ENCODE results near the gene CELF5. TPM values are rescaled to one million over a fixed set of nuclear protein-coding genes. Genes with fewer than 3 reads are reported as not detected.
"Not testable (repeated sequence)": the region's sequence is repeated elsewhere in the genome, so short reads cannot be mapped to it uniquely, and the experiment has no call there.

The CELF5 gene
- total and polyA plus RNA-seq, 7 donors: under 0.01 to 1.1 (median 0.37) TPM; not detected in 1

DNA sequence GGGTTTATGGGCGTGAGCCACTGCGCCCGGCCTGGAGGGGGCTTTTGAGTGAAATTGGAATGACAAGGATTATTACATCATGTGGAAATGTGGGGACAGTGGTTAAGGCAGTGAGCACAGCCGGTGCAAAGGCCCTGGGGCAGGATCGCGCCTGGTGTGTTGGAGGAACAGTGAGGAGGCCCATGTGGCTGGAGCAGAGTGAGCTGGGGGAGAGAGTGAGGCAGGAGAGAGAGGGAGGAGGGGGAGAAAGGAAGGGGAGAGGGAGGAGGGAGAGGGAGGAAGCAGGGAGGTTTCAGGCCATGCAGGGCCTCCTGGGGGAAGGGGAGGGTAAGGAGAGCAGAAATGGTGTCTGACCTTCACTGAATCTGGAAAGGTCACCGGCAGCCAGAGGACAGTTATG is 11.3 kb upstream of the CELF5 start:
- H3K36me3 ChIP-seq: peaks cover 0 to 2% (median 0%) of the 10 kb centered on the region in 4 donors
- H3K4me1 ChIP-seq: no peaks in the 10 kb centered on the region
- H3K9me3 ChIP-seq: no peaks in the 10 kb centered on the region
- TF ChIP-seq EP300 (IDR thresholded peaks at IDR 0.05): no peak
- no peak for TF ChIP-seq POLR2AphosphoS5 (IDR thresholded peaks at IDR 0.05)
- TF ChIP-seq POLR2A (IDR thresholded peaks at IDR 0.05): no peak
- TF ChIP-seq, protein P1, sequence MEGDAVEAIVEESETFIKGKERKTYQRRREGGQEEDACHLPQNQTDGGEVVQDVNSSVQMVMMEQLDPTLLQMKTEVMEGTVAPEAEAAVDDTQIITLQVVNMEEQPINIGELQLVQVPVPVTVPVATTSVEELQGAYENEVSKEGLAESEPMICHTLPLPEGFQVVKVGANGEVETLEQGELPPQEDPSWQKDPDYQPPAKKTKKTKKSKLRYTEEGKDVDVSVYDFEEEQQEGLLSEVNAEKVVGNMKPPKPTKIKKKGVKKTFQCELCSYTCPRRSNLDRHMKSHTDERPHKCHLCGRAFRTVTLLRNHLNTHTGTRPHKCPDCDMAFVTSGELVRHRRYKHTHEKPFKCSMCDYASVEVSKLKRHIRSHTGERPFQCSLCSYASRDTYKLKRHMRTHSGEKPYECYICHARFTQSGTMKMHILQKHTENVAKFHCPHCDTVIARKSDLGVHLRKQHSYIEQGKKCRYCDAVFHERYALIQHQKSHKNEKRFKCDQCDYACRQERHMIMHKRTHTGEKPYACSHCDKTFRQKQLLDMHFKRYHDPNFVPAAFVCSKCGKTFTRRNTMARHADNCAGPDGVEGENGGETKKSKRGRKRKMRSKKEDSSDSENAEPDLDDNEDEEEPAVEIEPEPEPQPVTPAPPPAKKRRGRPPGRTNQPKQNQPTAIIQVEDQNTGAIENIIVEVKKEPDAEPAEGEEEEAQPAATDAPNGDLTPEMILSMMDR (IDR thresholded peaks at IDR 0.05): no peak
- 95 to 96% methylated on average over 7 of the region's 7 CpGs for WGBS, 2 donors
- no peak overlapping the region for H3K4me3 ChIP-seq
- no peaks in the 10 kb centered on the region for H3K27me3 ChIP-seq
- H3K27ac ChIP-seq: no peak overlapping the region
- DNase-seq: no peak
- intact Hi-C loops (cut with DNase I): no loop called here

DNA sequence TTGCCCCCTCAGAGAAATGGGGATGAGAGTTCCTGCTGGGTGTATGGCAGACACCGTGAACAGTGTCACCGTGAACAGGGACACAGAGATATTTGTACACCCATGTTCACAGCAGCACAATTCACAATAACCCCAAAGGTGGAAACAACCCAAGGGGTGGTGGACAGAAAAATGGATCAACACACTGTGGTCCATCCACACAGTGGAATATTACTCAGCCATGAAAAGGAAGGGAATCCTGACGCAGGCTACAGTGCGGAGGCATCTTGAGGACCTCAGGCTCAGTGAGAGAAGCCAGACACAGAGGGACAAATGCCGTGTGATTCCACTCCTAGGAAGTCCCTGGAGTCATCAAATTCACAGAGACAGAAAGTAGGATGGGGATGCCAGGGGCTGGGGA is 7.6 kb upstream of the CELF5 start:
- WGBS, 2 donors: 87 to 88% methylated on average over 5 of the region's 5 CpGs
- no peak for DNase-seq
- Histone ChIP-seq H3K27ac (no peak overlapping the region), H3K9me3 (no peaks in the 10 kb centered on the region), H3K27me3 (peaks cover 0 to 14% (median 3%) of the 10 kb centered on the region in 3 donors), H3K36me3 (no peaks in the 10 kb centered on the region), H3K4me1 (no peaks in the 10 kb centered on the region), H3K4me3 (no peak overlapping the region)
- TF ChIP-seq EP300 (IDR thresholded peaks at IDR 0.05) (no peak), POLR2AphosphoS5 (IDR thresholded peaks at IDR 0.05) (no peak), POLR2A (IDR thresholded peaks at IDR 0.05) (no peak)
- TF ChIP-seq, protein P1 (IDR thresholded peaks at IDR 0.05): no peak
- intact Hi-C loops (cut with DNase I): no loop called here

DNA sequence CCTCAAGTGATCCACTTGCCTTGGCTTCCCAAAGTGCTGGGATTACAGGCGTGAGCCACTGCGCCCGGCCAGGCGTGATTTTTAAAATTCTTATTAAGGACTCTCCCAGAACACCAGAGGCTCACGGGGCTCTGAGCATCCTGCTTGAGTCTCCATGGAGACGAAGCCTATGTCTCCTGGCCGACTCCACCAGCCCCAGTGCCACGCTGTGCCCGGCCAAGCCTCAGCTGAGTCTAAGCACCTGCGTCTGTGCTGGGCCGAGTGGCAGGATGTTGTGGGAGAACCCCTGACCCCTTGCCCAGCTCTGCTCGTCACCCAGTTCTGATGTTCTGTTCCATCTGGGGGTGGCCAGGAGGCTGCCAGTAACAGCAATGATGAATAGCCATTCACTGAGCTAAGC is 3.9 kb upstream of the CELF5 start:
- Histone ChIP-seq H3K4me1 (peaks cover 0 to 12% (median 6%) of the 10 kb centered on the region in 4 donors), H3K27me3 (peaks cover 13 to 49% (median 25%) of the 10 kb centered on the region in 3 donors), H3K9me3 (no peaks in the 10 kb centered on the region), H3K36me3 (no peaks in the 10 kb centered on the region), H3K27ac (no peak overlapping the region), H3K4me3 (no peak overlapping the region)
- DNase-seq: no peak
- intact Hi-C loops (cut with DNase I): no loop called here
- whole genome bisulfite sequencing, 2 donors: 79 to 82% methylated on average over 12 of the region's 12 CpGs
- TF ChIP-seq, protein P1 (IDR thresholded peaks at IDR 0.05): no peak
- no peak for TF ChIP-seq EP300 (IDR thresholded peaks at IDR 0.05)
- no peak for TF ChIP-seq POLR2A (IDR thresholded peaks at IDR 0.05)
- no peak for TF ChIP-seq POLR2AphosphoS5 (IDR thresholded peaks at IDR 0.05)

DNA sequence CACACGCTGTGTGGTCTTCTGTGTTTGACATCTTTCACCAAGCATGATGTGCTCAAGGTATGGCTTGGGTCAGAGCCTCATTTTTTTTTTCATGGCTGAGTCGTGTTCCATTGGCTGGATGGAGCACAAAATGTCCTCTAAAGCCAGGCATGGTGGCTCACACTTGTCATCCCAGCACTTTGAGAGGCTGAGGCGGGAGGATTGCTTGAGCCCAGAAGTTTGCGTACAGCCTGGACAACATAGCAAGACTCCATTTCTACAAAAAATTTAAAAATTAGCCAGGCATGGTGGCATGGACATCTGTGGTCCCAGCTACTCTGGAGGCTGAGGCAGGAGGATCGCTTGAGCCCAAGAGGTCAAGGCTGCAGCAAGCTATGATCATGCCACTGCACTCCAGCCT is 2.9 kb upstream of the CELF5 start:
- intact Hi-C loops (cut with DNase I); DNase-seq; H3K9me3 ChIP-seq; H3K36me3 ChIP-seq; H3K4me3 ChIP-seq; H3K27ac ChIP-seq: not testable (repeated sequence)
- 85 to 92% methylated on average over 5 of the region's 5 CpGs for WGBS, 2 donors
- peaks cover 17 to 59% (median 30%) of the 10 kb centered on the region in 3 donors for H3K27me3 ChIP-seq
- H3K4me1 ChIP-seq: peaks cover 0 to 12% (median 6%) of the 10 kb centered on the region in 4 donors

DNA sequence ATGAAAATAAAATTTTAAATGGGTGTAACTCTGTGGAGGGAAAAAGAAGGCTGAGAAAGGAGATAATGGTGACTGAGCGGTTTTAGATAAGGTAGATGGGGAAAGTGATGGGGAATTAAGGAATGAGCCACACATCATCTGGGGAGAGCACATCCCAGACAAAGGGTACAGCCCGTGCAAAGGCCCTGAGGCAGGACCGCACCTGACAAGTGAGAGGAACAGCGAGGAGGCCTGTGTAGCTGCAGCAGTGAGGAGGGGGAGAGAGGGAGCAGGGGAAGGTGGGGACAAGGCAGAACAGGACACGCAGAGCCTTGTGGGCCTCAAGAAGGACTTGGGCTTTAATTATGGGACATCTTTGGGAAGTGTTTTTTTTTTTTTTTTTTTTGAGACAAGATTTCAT is 1.8 kb upstream of the CELF5 start:
- Histone ChIP-seq H3K27ac (no peak overlapping the region), H3K4me1 (peaks cover 0 to 12% (median 6%) of the 10 kb centered on the region in 4 donors), H3K27me3 (peaks cover 17 to 71% (median 38%) of the 10 kb centered on the region in 3 donors), H3K36me3 (no peaks in the 10 kb centered on the region), H3K9me3 (no peaks in the 10 kb centered on the region), H3K4me3 (no peak overlapping the region)
- intact Hi-C loops (cut with DNase I): no loop called here
- no peak for DNase-seq
- WGBS, 2 donors: 86 to 92% methylated on average over 5 of the region's 5 CpGs
- TF ChIP-seq EP300 (IDR thresholded peaks at IDR 0.05): no peak
- TF ChIP-seq, protein P1 (IDR thresholded peaks at IDR 0.05): no peak
- no peak for TF ChIP-seq POLR2AphosphoS5 (IDR thresholded peaks at IDR 0.05)
- no peak for TF ChIP-seq POLR2A (IDR thresholded peaks at IDR 0.05)

Measured in sigmoid colon (tissue), 7 donors.